Measurements from ENCODE around the gene PAF1.

- no peak for TF ChIP-seq CTCF (IDR thresholded peaks at IDR 0.05)
- no peak for TF ChIP-seq POLR2A (IDR thresholded peaks at IDR 0.05)
Observed at GRCh38 chr19:39369200-39369599, 21.7 kb downstream of the PAF1 start.

Data from breast epithelium (tissue), 3 donors.